DOHH2 (cell line): Measurements from ENCODE around the gene TOP2A.

ENCODE experiments used
- H3F3A ChIP-seq: fragments of 200-600 bp; sonication (generic), shearing (Covaris generic); 2 replicates; pipeline ENCODE4 v1.6.0; 2016; ENCODE audit warnings: antibody characterized with exemption, mild to moderate bottlenecking; ENCODE audit not compliant: control insufficient read depth, insufficient read depth
- H3K27ac ChIP-seq: fragments of 200-600 bp; sonication (generic); 2 replicates; pipeline ENCODE4 v1.5.1; 2014; ENCODE audit warnings: low read depth, mild to moderate bottlenecking, low read length, moderate library complexity
- H3K27me3 ChIP-seq: fragments of 200-600 bp; sonication (generic); 2 replicates; pipeline ENCODE4 v1.6.1; 2014; ENCODE audit warnings: mild to moderate bottlenecking, low read length, mixed read lengths; ENCODE audit not compliant: control insufficient read depth
- H3K36me3 ChIP-seq: fragments of 200-600 bp; sonication (generic); 2 replicates; pipeline ENCODE4 v1.6.1; 2014; ENCODE audit warnings: mild to moderate bottlenecking, low read length, moderate library complexity, mixed read lengths; ENCODE audit not compliant: control insufficient read depth
- H3K4me1 ChIP-seq: fragments of 200-600 bp; sonication (generic); 2 replicates; pipeline ENCODE4 v1.6.1; 2014; ENCODE audit warnings: mild to moderate bottlenecking, low read length, mixed read lengths; ENCODE audit not compliant: control insufficient read depth
- H3K4me2 ChIP-seq: fragments of 200-600 bp; sonication (generic); 2 replicates; pipeline ENCODE4 v1.6.0; 2014; ENCODE audit warnings: mild to moderate bottlenecking, low read length, moderate library complexity
- H3K4me3 ChIP-seq: fragments of 200-600 bp; sonication (generic); 2 replicates; pipeline ENCODE4 v1.5.1; 2014; ENCODE audit warnings: mild to moderate bottlenecking, low read length, mixed read lengths
- H3K79me2 ChIP-seq: fragments of 200-600 bp; sonication (generic); 2 replicates; pipeline ENCODE4 v1.6.1; 2014; ENCODE audit warnings: mild to moderate bottlenecking, low read length, mixed read lengths; ENCODE audit not compliant: control insufficient read depth
- H3K9me2 ChIP-seq: fragments of 200-600 bp; sonication (generic); replicated peaks from 2 replicates; pipeline ENCODE4 v1.6.1; 2014; ENCODE audit warnings: mild to moderate bottlenecking, low read length, mixed read lengths; ENCODE audit not compliant: control insufficient read depth
- H3K9me3 ChIP-seq: fragments of 200-600 bp; sonication (generic); 2 replicates; pipeline ENCODE4 v1.6.1; 2014; ENCODE audit warnings: antibody characterized with exemption, low read length, mixed read lengths; ENCODE audit not compliant: control insufficient read depth, insufficient read depth
- H4K20me1 ChIP-seq: fragments of 200-600 bp; sonication (generic); 2 replicates; pipeline ENCODE4 v1.6.0; 2014; ENCODE audit warnings: low read depth, mild to moderate bottlenecking, antibody characterized with exemption, low read length, moderate library complexity; ENCODE audit not compliant: control insufficient read depth, insufficient read depth
- EZH2phosphoT487 ChIP-seq: fragments of 200-600 bp; sonication (generic); IDR thresholded peaks from 2 replicates; pipeline ENCODE4 v1.6.1; 2017; ENCODE audit warnings: borderline replicate concordance, mild to moderate bottlenecking, antibody characterized with exemption, low read length, moderate library complexity, mixed read lengths
- TF ChIP-seq, protein P1 (sequence below): fragments of 200-600 bp; sonication (generic); IDR thresholded peaks from one replicate; pipeline ENCODE4 v1.5.1; 2014; ENCODE audit warnings: antibody characterized with exemption, mild to moderate bottlenecking, low read depth, low read length; ENCODE audit not compliant: poor library complexity, severe bottlenecking

Gene TOP2A

DNA sequence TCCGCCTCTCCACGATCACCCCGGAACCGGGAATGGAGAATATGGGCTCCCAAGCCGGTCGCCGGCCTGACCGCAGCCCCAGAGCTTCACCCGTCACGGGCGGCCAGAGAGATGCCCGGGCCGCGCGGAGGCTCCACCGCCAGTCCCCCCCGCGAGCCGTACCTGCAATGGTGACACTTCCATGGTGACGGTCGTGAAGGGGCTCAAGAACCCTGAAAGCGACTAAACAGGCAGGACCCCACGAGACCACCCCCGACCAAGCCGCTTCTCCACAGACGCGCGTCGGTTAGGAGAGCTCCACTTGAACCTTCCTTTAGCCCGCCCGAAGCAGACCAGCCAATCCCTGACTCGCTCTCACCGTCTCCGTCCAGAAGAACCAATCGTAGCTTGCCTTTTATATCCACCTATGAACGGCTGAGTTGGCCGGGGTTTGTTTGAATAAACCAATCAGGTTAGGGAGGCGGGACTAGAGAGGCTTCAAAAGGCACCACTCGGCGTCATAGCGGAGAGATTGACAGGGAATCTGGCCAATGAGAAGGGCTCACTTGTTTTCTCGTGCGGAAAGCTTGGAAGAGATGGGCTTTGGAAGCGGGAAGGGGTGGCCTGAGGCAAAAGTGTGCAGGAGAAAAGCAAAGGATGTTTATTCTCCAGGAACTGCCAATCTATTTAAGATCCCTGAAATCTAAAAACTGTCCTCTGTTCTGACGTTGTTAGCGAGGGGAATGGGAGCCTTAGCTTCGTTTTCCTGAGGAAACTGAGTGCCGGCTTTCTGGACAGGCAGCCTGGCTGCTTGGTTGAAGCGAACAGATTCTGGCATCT, at the start of gene TOP2A:
TOP2A (minus strand) TSS at position 288 of the 819 bp plus-strand sequence; CDS start at position 183, 105 bp downstream.
- H3K9me2 ChIP-seq = no peaks in the 10 kb centered on the region
- no peak for TF ChIP-seq EZH2phosphoT487
- TF ChIP-seq, protein P1, sequence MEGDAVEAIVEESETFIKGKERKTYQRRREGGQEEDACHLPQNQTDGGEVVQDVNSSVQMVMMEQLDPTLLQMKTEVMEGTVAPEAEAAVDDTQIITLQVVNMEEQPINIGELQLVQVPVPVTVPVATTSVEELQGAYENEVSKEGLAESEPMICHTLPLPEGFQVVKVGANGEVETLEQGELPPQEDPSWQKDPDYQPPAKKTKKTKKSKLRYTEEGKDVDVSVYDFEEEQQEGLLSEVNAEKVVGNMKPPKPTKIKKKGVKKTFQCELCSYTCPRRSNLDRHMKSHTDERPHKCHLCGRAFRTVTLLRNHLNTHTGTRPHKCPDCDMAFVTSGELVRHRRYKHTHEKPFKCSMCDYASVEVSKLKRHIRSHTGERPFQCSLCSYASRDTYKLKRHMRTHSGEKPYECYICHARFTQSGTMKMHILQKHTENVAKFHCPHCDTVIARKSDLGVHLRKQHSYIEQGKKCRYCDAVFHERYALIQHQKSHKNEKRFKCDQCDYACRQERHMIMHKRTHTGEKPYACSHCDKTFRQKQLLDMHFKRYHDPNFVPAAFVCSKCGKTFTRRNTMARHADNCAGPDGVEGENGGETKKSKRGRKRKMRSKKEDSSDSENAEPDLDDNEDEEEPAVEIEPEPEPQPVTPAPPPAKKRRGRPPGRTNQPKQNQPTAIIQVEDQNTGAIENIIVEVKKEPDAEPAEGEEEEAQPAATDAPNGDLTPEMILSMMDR = no peak

DNA sequence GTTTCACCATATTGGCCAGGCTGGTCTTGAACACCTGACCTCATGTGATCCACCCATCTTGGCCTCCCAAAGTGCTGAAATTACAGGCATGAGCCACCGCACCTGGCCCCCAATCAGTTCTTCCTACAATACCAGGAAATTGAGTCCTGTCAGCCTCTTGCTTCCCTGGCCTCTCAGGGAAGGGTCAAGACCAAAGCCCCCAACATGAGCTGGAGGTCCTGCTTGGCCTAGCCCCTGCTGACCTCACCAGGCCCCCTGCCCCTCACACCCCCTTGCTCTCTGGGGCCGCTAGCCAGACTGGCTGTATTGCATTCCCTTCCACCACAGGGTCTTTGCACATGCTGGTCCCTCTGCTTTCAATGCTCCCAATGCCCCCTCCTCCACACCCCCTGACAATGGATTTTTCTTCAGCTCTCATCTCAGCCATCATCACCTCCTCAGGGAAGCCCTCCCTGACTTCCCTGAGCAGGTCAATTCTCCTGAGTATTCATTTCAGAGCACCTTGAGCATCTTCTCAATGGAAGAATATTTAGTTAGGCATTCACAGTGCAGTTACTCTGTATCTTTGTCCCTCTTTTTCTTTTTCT, 49.7 kb upstream of the TOP2A start:
- Histone ChIP-seq H3K9me2 (no peaks in the 10 kb centered on the region), H3K4me3 (no peak overlapping the region), H3K36me3 (no peaks in the 10 kb centered on the region), H4K20me1 (no peaks in the 10 kb centered on the region), H3K79me2 (no peaks in the 10 kb centered on the region), H3K4me2 (no peak overlapping the region), H3F3A (no peaks in the 10 kb centered on the region), H3K27ac (no peak overlapping the region), H3K27me3 (peaks cover 7% of the 10 kb centered on the region; the same call in 1 of the 2 replicates), H3K4me1 (no peaks in the 10 kb centered on the region), H3K9me3 (no peaks in the 10 kb centered on the region)
- TF ChIP-seq, protein P1 = no peak
- no peak for TF ChIP-seq EZH2phosphoT487

More for the DNA sequence above, at the start of gene TOP2A:
- Histone ChIP-seq H3K36me3 (peaks cover 48% of the 10 kb centered on the region), H3K79me2 (peaks cover 41% of the 10 kb centered on the region), H3K4me2 (peak within 1 kb of the TSS; percentile 89), H4K20me1 (peaks cover 10% of the 10 kb centered on the region; the same call in 1 of the 2 replicates), H3K27ac (peak within 1 kb of the TSS; percentile 79), H3K4me3 (peak within 1 kb of the TSS; percentile 98), H3K9me3 (no peaks in the 10 kb centered on the region), H3F3A (peaks cover 3% of the 10 kb centered on the region; the same call in 1 of the 2 replicates), H3K27me3 (no peaks in the 10 kb centered on the region), H3K4me1 (peaks cover 27% of the 10 kb centered on the region)

DNA sequence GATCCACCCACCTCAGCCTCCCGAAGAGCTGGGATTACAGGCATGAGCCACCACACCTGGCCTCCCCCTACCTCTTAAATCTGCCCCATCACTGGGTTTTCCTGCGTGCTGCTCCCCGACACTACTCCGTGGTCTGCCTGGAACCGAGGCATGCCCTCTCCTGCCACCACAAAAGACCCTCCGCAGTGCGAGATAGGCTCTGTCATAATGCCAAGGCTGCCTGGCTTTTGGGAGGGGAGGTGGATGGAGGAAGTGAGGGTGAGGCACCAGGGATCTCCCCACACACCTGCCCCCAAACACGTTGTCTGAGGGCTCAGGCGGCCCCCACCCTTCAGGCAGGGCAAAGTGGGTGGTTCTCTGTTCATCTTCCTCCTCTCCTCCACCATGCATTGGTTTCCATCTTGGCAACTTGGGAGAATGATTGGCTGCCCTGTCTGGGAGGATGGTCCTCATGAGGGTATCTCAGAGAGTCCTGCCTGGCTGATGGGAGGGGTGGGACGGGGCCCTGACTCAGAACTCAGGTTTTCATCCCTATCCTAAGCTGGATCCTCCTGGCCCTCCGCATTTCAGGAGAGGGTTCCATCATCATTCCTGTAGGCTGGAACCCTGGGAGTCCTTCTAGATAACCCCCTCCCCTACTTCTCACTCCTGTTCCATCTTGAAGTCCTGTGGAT, 48.7 kb upstream of the TOP2A start:
- H3K36me3 ChIP-seq = no peaks in the 10 kb centered on the region
- no peaks in the 10 kb centered on the region for H3K9me3 ChIP-seq
- H3K27ac ChIP-seq = no peak overlapping the region
- H3K4me2 ChIP-seq = no peak overlapping the region
- H3F3A ChIP-seq = no peaks in the 10 kb centered on the region
- no peaks in the 10 kb centered on the region for H3K4me1 ChIP-seq
- H3K9me2 ChIP-seq = no peaks in the 10 kb centered on the region
- H3K27me3 ChIP-seq = peaks cover 7% of the 10 kb centered on the region; the same call in 1 of the 2 replicates
- H4K20me1 ChIP-seq = no peaks in the 10 kb centered on the region
- TF ChIP-seq, protein P1 = no peak
- TF ChIP-seq EZH2phosphoT487 = no peak
- no peaks in the 10 kb centered on the region for H3K79me2 ChIP-seq
- no peak overlapping the region for H3K4me3 ChIP-seq
